H9 (cell line): ENCODE data around the gene ARMCX2. TPM values are rescaled to one million over a fixed set of nuclear protein-coding genes. Genes with fewer than 3 reads are reported as not detected.

Experiments
- DNase-seq: peaks from one replicate; pipeline ENCODE4 v3.0.0-alpha.2; 2017
- H2AFZ ChIP-seq: one replicate; pipeline ENCODE4 v1.6.1; 2013; ENCODE audit warnings: mild to moderate bottlenecking, low read length, control low read depth, moderate library complexity
- H2AK5ac ChIP-seq: 2 replicates; pipeline ENCODE4 v1.6.1; 2013; ENCODE audit warnings: low read length, control low read depth, mixed read lengths; ENCODE audit not compliant: insufficient read length
- H2BK120ac ChIP-seq: one replicate; pipeline ENCODE4 v1.6.1; 2013; ENCODE audit warnings: low read depth, mild to moderate bottlenecking, low read length, control low read depth, inconsistent platforms; ENCODE audit not compliant: poor library complexity, severe bottlenecking
- H2BK12ac ChIP-seq: 2 replicates; pipeline ENCODE4 v1.6.1; 2013; ENCODE audit warnings: low read length, control low read depth, mixed read lengths, low read depth; ENCODE audit not compliant: insufficient read length
- H2BK15ac ChIP-seq: 2 replicates; pipeline ENCODE4 v1.6.1; 2013; ENCODE audit warnings: low read depth, low read length, control low read depth
- H2BK20ac ChIP-seq: one replicate; pipeline ENCODE4 v1.6.1; 2013; ENCODE audit warnings: low read depth, mild to moderate bottlenecking, low read length, control low read depth, inconsistent platforms; ENCODE audit not compliant: poor library complexity, severe bottlenecking
- H2BK5ac ChIP-seq: 2 replicates; pipeline ENCODE4 v1.6.1; 2013; ENCODE audit warnings: low read length, control low read depth, mixed read lengths; ENCODE audit not compliant: insufficient read length
- H3K14ac ChIP-seq: 2 replicates; pipeline ENCODE4 v1.6.1; 2013; ENCODE audit warnings: low read length, control low read depth; ENCODE audit not compliant: insufficient read depth
- H3K18ac ChIP-seq: 2 replicates; pipeline ENCODE4 v1.6.1; 2013; ENCODE audit warnings: low read depth, mild to moderate bottlenecking, mixed read lengths, low read length, control low read depth; ENCODE audit not compliant: insufficient read length
- H3K23ac ChIP-seq: 2 replicates; pipeline ENCODE4 v1.6.1; 2013; ENCODE audit warnings: low read length, control low read depth, mixed read lengths, low read depth; ENCODE audit not compliant: insufficient read length
- H3K23me2 ChIP-seq: 2 replicates; pipeline ENCODE4 v1.6.1; 2013; ENCODE audit warnings: low read depth, mild to moderate bottlenecking, mixed read lengths, low read length, control low read depth; ENCODE audit not compliant: insufficient read length, poor library complexity, severe bottlenecking
- H3K27ac ChIP-seq: 2 replicates; pipeline ENCODE4 v1.5.1; 2013; ENCODE audit warnings: low read length, control low read depth, mixed read lengths, low read depth; ENCODE audit not compliant: insufficient read length
- H3K27me3 ChIP-seq: 2 replicates; pipeline ENCODE4 v1.6.1; 2013; ENCODE audit warnings: low read length, control low read depth, inconsistent platforms; ENCODE audit not compliant: insufficient read depth
- H3K4ac ChIP-seq: 2 replicates; pipeline ENCODE4 v1.6.1; 2013; ENCODE audit warnings: low read depth, mild to moderate bottlenecking, control low read depth, inconsistent platforms, low read length, moderate library complexity
- H3K4me1 ChIP-seq: 2 replicates; pipeline ENCODE4 v1.6.1; 2013; ENCODE audit warnings: low read length, control low read depth, inconsistent platforms; ENCODE audit not compliant: insufficient read depth
- H3K4me2 ChIP-seq: 2 replicates; pipeline ENCODE4 v1.6.1; 2013; ENCODE audit warnings: low read length, control low read depth, mixed read lengths; ENCODE audit not compliant: insufficient read length, insufficient read depth
- H3K56ac ChIP-seq: 2 replicates; pipeline ENCODE4 v1.6.1; 2013; ENCODE audit warnings: low read depth, mild to moderate bottlenecking, mixed read lengths, low read length, control low read depth; ENCODE audit not compliant: insufficient read length
- H3K79me1 ChIP-seq: 2 replicates; pipeline ENCODE4 v1.6.1; 2013; ENCODE audit warnings: low read depth, mild to moderate bottlenecking, moderate library complexity, low read length, control low read depth, inconsistent platforms; ENCODE audit not compliant: insufficient read depth, poor library complexity, severe bottlenecking
- H3K79me2 ChIP-seq: 2 replicates; pipeline ENCODE4 v1.6.1; 2013; ENCODE audit warnings: low read length, control low read depth, inconsistent platforms; ENCODE audit not compliant: insufficient read depth
- H3K9ac ChIP-seq: 2 replicates; pipeline ENCODE4 v1.6.1; 2013; ENCODE audit warnings: low read length, control low read depth, mixed read lengths; ENCODE audit not compliant: insufficient read length; ENCODE audit errors: extremely low read depth
- H3K9me3 ChIP-seq: one replicate; pipeline ENCODE4 v1.6.1; 2013; ENCODE audit warnings: low read depth, low read length, inconsistent platforms; ENCODE audit not compliant: control insufficient read depth
- H3T11ph ChIP-seq: one replicate; pipeline ENCODE4 v1.6.1; 2013; ENCODE audit warnings: mild to moderate bottlenecking, low read length, control low read depth, inconsistent platforms
- H4K20me1 ChIP-seq: one replicate; pipeline ENCODE4 v1.6.1; 2013; ENCODE audit not compliant: control insufficient read depth, insufficient read length, insufficient read depth
- H4K5ac ChIP-seq: 2 replicates; pipeline ENCODE4 v1.6.1; 2013; ENCODE audit warnings: low read depth, mild to moderate bottlenecking, mixed read lengths, low read length, control low read depth; ENCODE audit not compliant: insufficient read length
- H4K8ac ChIP-seq: replicated peaks from 2 replicates; pipeline ENCODE4 v1.6.1; 2013; ENCODE audit warnings: low read length, control low read depth, mixed read lengths, low read depth; ENCODE audit not compliant: insufficient read length
- H4K91ac ChIP-seq: 2 replicates; pipeline ENCODE4 v1.6.1; 2013; ENCODE audit warnings: low read depth, mild to moderate bottlenecking, moderate library complexity, mixed read lengths, low read length, control low read depth; ENCODE audit not compliant: insufficient read length
- H3K27ac Mint-ChIP-seq, 3 experiments: 2 replicates in 2 of 3; 3 replicates in 1 of 3; pipeline ENCODE4 v1.8.0; 2020 to 2021; ENCODE audit warnings: mixed read lengths in 3 of 3, mild to moderate bottlenecking in 1 of 3, moderate library complexity in 1 of 3
- H3K27me3 Mint-ChIP-seq: 2 replicates; pipeline ENCODE4 v1.8.0; 2021; ENCODE audit warnings: low read depth, mild to moderate bottlenecking, moderate library complexity, mixed read lengths
- H3K36me3 Mint-ChIP-seq, 3 experiments: 2 replicates in 2 of 3; 3 replicates in 1 of 3; pipeline ENCODE4 v1.8.0; 2020 to 2021; ENCODE audit warnings: low read depth in 3 of 3, mixed read lengths in 3 of 3; ENCODE audit not compliant: insufficient read depth in 1 of 3
- H3K4me1 Mint-ChIP-seq, 2 experiments: 2 replicates each; pipeline ENCODE4 v1.8.0; 2020; ENCODE audit warnings: mixed read lengths in 2 of 2
- H3K4me3 Mint-ChIP-seq, 2 experiments: 2 replicates in 1 of 2; 3 replicates in 1 of 2; pipeline ENCODE4 v1.8.0; 2020 to 2021; ENCODE audit warnings: mild to moderate bottlenecking in 2 of 2, mixed read lengths in 2 of 2, moderate library complexity in 1 of 2
- H3K9me3 Mint-ChIP-seq, 2 experiments: 2 replicates in 1 of 2; 3 replicates in 1 of 2; pipeline ENCODE4 v1.8.0; 2020; ENCODE audit warnings: mild to moderate bottlenecking in 2 of 2, mixed read lengths in 2 of 2, moderate library complexity in 1 of 2
- CTCF ChIP-seq: fragments of 200-600 bp; sonication (generic); conservative IDR thresholded peaks from 3 replicates; pipeline ENCODE4 v1.8.0; 2021; ENCODE audit warnings: antibody characterized with exemption, mild to moderate bottlenecking
- WGBS: extraction: QIAGEN DNeasy Blood & Tissue Kit; methylation state at CpG from one replicate; pipeline ENCODE4 v1.1.7; 2013; ENCODE audit warnings: missing lambda C conversion rate, low lambda C conversion rate, mixed read lengths; ENCODE audit not compliant: insufficient read length; ENCODE audit errors: extremely low coverage; 5-methylcytosine and 5-hydroxymethylcytosine counted together
- total RNA-seq: library from RNA; stranded (reverse); gene quantifications from 2 replicates; pipeline ENCODE4 v1.2.1, GENCODE V29; 2021

Gene ARMCX2
- total RNA-seq, 1 experiment from 2014 or later, result 108 TPM

- no peak overlapping the region for H3T11ph ChIP-seq
- Mint-ChIP-seq H3K27ac (no peak overlapping the region), H3K4me1 (peaks cover 9 to 18% of the 10 kb centered on the region in 2 experiments), H3K36me3 (no peaks in the 10 kb centered on the region; a peak in 2 of 7 replicates), H3K4me3 (no peak overlapping the region), H3K27me3 (no peaks in the 10 kb centered on the region), H3K9me3 (peaks cover 52 to 58% of the 10 kb centered on the region in 2 experiments)
- no peak for DNase-seq
- H2AFZ ChIP-seq, result no peak overlapping the region
- no peak overlapping the region for H3K27ac ChIP-seq
- no peak overlapping the region for H3K4me2 ChIP-seq
- no peak overlapping the region for H3K23ac ChIP-seq
- H2BK20ac ChIP-seq, result no peak overlapping the region
- no peak overlapping the region for H3K18ac ChIP-seq
- no peak overlapping the region for H3K9ac ChIP-seq
- H3K9me3 ChIP-seq, result peaks cover 32% of the 10 kb centered on the region
- H3K79me1 ChIP-seq, result no peaks in the 10 kb centered on the region
- no peaks in the 10 kb centered on the region for H3K23me2 ChIP-seq
- H3K4ac ChIP-seq, result no peak overlapping the region
- H3K4me1 ChIP-seq, result 0 out of 2 replicates have a peak, but pooled peaks cover 2% of the 10 kb centered on the region
- H2BK120ac ChIP-seq, result no peak overlapping the region
- H4K91ac ChIP-seq, result no peak overlapping the region
- no peak overlapping the region for H3K56ac ChIP-seq
- H2BK12ac ChIP-seq, result no peak overlapping the region
- H2AK5ac ChIP-seq, result no peak overlapping the region
- no peaks in the 10 kb centered on the region for H3K79me2 ChIP-seq
- no peaks in the 10 kb centered on the region for H4K20me1 ChIP-seq
- no peak overlapping the region for H4K8ac ChIP-seq
- no peak overlapping the region for H2BK5ac ChIP-seq
- H2BK15ac ChIP-seq, result no peak overlapping the region
- no CpG with 5 or more reads among the region's 1 CpG for WGBS
- no peaks in the 10 kb centered on the region for H3K27me3 ChIP-seq
- H4K5ac ChIP-seq, result no peak overlapping the region
- H3K14ac ChIP-seq, result no peak overlapping the region
- no peak for TF ChIP-seq CTCF
These were observed 32.2 kb upstream of the ARMCX2 start for GRCh38 chrX:101691835-101692234.
